GM18519 (cell line): ENCODE data around the gene PTGES2.
"Not testable (repeated sequence)": the region's sequence is repeated elsewhere in the genome, so short reads cannot be mapped to it uniquely, and the experiment has no call there.

Source experiments
- ATAC-seq: cut with Tn5 transposase; IDR thresholded peaks from one replicate; pipeline ENCODE4 v1.9.1; 2021; ENCODE audit warnings: mild to moderate bottlenecking, moderate library complexity; ENCODE audit not compliant: unreplicated experiment, low FRiP score

PTGES2 gene

DNA sequence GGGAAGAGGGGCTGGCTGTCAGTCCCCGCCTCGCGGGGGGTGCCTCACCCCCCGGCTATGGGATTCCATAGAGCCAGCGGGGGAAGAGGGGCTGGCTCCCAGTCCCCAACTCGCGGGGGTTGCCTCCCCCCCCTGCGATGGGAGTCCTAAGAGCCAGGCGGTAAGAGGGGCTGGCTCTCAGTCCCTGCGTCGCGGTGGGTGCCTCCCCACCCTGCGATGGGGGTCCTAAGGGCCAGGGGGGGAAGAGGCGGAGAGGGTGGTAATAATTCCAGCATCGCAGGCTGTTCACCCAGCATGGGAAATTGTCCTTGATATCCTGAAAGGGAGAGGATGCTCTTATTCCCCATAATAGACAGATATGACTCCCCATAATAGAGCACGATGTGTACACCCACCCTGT is 12.1 kb upstream of the PTGES2 start:
- ATAC-seq, result no peak

DNA sequence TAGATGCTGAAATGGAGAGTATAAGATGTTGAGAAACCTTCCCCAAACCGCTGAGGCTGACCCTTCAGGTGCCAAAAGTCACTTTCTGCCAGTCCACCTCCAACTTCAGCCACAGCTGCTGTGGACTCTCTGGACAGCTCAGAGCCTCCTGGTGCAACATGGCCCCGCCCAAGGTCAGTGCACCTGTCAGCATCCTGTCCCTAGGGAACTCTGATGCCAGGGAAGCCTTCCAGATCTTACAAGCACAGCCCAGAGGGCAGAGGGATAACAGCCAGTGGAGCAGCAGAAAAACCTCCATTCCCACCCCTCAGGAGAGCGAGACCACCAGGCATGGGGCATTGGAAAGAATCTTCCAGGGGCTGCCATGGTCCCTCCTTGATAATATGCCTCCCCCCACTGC is 10.5 kb upstream of the PTGES2 start:
- ATAC-seq, result no peak

GRCh38 chr9:128136816-128137793 is 9.6 kb upstream of the PTGES2 start:
- ATAC-seq, result no peak

DNA sequence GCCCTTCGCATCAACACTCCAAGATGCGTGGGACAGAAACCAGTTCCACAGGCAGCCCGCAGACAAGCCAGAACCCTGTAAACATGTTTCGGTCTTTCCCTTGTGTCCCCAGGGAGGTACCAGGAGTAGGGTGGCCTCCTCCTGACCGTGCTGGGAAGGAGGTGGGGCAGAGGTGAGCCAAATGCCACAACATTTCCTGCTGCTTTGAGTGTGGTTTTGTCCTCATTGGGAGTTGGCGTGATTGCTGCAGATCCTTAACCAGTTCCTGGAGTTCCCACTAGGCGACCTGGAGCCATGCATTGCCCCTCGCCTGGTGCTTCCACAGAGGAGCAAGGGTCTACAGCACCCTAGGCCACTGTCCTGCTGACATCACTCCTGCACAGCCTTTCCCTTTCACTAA is 8.0 kb upstream of the PTGES2 start:
- ATAC-seq, result not testable (repeated sequence)

DNA sequence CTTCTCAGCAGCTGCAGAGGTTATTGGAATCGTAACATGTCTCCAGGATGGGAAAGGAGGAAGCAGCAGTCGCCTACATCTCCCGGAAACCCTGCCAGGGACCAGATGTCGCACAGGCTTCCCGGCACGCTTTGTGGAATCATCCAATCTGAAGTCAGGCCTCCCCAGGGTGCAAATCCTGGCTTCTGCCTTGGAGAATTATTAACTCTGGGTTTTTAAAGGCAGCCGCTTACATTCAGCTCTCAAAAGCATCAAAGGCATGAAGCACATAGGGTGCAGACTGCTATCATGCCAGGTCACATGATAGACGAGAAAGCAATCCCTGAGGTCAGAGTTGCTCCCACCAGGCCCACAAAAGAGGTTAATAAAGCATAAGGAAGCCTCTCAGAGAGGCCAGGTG is 4.6 kb upstream of the PTGES2 start:
- not testable (repeated sequence) for ATAC-seq

DNA sequence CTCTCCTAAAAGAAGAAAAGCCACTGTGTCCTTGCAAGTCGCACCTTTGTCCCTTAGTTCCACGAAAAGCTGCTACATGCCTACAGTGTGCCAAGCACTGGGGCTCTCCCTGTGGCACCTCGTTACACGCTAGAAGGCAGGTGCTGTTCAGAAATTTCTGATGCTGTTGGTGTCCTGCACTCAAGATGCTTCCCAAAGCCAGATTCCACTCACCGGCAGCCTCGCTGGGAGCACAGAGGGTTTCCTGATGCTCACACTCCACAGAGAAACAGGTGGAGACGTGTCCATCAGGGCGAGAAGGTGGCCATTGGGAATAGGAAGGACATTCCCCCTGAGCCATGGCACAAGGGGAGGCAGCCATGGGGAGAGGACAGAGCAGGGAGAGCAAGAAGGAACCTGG is 3.8 kb upstream of the PTGES2 start:
- not testable (repeated sequence) for ATAC-seq

DNA sequence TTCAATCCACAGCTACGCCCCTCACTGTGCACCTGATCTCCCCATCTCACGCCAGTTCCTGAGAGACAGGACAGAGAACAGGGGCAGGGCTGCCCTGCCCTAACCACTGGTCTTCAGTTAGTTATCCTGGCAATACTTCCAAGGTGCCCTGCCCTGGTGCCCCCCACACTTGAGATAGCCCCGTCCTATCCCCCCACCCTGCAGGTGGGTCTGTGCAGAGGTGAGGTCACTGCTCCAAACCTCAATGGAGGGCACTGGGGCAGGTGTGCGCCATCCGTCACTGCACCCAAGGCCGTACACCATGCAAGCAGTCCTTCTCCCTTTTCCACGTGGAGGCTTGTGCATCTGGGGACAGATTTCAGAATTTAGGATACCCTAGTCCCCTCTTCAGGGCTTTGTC is 3.1 kb upstream of the PTGES2 start:
- not testable (repeated sequence) for ATAC-seq

- not testable (repeated sequence) for ATAC-seq
Observed at GRCh38 chr9:128129976-128130590, 2.6 kb upstream of the PTGES2 start.

DNA sequence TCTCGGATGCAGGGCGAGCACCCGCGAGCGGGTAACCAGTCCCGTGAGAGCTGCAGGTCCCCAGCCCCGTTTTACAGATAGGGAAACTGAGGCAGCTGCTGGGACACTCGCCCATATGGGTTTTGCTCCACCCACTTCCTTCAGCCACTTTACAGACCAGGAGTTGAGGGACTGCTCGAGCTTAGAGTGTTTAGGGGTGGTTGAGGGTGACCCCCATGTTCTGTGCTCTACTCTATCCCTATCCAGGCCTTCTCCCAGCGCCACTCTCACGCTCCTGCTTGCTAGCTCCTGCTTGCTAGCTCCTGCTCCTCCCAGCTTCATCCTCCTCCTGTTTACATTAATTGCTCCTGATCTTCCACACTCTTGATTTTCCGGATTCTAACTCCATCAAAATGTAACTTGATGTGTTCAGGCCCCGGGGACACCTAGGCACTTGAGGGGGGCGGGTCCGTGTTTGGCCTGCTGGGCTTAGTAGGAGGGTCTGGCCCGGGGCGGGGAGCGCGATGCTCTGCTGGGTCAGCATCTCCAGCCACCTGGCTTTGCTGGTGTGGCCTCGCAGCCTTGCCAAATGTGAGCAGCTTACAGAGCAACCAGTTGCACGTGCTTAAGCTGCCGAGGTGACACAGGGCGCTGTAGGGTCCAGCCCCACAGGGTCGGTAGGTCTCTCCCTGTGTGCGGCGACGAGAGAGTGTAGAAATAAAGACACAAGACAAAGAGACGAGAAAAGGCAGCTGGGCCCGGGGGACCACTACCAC is 1.5 kb upstream of the PTGES2 start:
- no peak for ATAC-seq

DNA sequence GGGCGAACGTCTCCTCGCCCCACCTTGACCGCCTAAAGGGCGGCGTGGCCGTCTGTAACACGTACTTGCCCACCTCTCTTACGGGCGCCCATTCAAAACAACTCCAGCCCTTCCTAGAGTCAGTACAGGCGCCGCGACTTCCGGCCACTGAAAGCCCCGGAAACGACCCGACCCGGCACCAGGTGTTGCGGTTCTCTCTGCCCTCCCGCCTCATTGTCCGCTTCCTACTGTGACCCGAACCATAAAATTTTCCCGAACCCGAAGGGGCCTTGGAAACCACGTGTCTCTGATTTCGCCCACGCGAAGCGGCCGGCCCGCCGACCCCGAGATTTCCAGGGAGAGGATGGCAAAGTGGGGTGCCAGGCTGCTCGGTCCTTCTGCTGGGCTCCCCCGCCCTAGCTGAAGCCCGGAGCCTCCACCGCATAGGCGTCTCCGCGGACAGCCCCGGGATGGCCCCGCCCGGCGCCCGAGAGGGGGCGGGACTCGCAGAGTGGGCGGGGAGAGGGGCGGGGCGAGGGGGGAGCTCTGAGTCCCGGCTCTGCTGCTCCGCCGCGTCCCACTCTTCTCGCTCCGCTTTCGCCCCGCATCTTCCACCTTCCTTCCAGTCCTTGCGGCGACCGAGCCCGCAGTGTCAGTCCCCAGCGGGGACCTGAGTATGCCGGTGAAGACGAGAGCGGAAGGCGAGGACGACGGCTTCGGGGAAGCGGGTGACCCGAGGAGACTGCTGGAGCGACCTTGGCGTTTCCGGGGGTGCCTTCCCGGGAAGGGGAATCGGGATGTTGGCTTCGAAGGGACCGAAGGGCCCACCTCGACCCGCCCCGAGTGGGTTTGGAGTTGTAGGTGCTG is 684 bp upstream of the PTGES2 start:
- ATAC-seq, result peak; percentile 39

GRCh38 chr9:128125580-128126354 is 1.8 kb downstream of the PTGES2 start:
- no peak for ATAC-seq

- ATAC-seq, result no peak
Observed at GRCh38 chr9:128124873-128125579, 2.5 kb downstream of the PTGES2 start.

DNA sequence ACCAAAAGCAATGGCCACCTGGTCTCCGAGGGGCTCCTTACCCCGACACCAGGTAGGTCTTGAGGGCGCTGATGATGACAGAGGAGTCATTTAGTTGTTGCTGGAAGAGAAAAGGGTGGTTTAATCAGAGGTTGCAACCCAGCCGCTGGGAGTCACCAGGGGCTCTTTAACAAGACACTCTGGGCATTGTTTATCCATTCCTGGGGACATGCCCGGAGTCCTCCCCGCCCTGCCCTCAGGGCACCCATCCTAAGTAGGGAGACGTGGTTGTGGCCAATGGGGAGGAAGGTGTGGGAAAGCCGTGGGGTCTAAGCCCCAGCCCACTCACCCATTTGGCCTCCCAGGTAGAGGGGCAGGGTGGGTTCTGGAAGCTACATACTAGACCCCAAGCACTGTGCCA is 3.1 kb downstream of the PTGES2 start:
- no peak for ATAC-seq

GRCh38 chr9:128123451-128124080 is 4.0 kb downstream of the PTGES2 start:
- ATAC-seq, result no peak

DNA sequence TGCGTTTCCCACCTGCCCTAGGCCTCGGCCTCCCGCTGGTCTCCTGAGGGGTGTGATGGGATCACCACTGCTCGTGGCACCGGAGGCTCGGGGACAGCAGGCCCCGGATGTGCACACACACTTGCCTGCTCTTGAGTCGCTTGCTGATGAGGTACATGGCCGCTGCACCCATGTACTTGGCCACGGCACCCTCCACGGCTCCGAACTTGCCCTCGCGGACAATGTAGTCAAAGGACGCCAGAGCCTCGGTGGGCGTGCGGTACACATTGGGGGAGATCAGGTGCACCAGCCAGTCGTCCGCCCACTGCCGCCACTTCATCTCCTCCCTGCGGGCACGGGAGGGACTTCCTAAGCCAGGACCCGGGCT is 4.7 kb downstream of the PTGES2 start:
- no peak for ATAC-seq

GRCh38 chr9:128121924-128122808 is 5.4 kb downstream of the PTGES2 start:
- no peak for ATAC-seq

DNA sequence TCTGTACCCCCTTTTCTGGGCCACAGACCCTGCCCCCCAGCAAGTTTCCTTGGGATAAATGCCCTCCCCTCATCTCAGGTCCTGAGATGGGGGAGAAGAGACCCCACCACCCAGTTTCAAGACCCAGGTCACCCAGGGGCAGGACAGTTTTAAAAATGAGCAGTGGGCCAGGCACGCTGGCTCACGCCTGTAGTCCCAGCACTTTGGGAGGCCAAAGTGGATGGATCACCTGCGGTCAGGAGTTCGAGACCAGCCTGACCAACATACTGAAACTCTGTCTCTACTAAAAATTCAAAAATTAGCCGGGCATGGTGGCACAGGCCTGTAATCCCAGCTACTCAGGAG is 6.1 kb downstream of the PTGES2 start:
- ATAC-seq, result no peak
